ENCODE measurements around the gene TRAPPC3. TPM values are rescaled to one million over a fixed set of nuclear protein-coding genes. Genes with fewer than 3 reads are reported as not detected.
A peak's percentile ranks its signal among the peaks of the same experiment; 100 is the strongest.

The TRAPPC3 gene
- total RNA-seq, 4 donors from 2014 or later, result 68.3 to 132 (median 112) TPM

GRCh38 chr1:36157973-36158826 is 8.9 kb upstream of the TRAPPC3 start:
- H3K27ac ChIP-seq, result peak overlapping the region; percentile 95 to 100 (median 98)
- 41 to 42% methylated on average over 5 to 6 of the region's 9 CpGs for WGBS, 2 donors
- H3K9me3 ChIP-seq, result no peaks in the 10 kb centered on the region
- peaks cover 0 to 5% (median 0%) of the 10 kb centered on the region in 3 donors for H3K36me3 ChIP-seq
- peaks cover 57 to 76% (median 64%) of the 10 kb centered on the region in 3 donors for H3K4me1 ChIP-seq
- no peak for DNase-seq
- peak overlapping the region; percentile 86 to 100 (median 96) for H3K4me3 ChIP-seq
- no peaks in the 10 kb centered on the region for H3K27me3 ChIP-seq
- intact Hi-C loops (cut with DNase I), result no loop called here
- TF ChIP-seq POLR2A (IDR thresholded peaks at IDR 0.05), result no peak
- TF ChIP-seq CTCF (IDR thresholded peaks at IDR 0.05), result no peak

- WGBS, 2 donors, result 0 to 2% methylated on average over 3 to 6 of the region's 9 CpGs
- Histone ChIP-seq H3K4me1 (peaks cover 52 to 76% (median 58%) of the 10 kb centered on the region in 3 donors), H3K4me3 (peak overlapping the region; percentile 86 to 100 (median 96)), H3K27ac (peak overlapping the region; percentile 95 to 100 (median 98)), H3K9me3 (no peaks in the 10 kb centered on the region), H3K27me3 (no peaks in the 10 kb centered on the region), H3K36me3 (peaks cover 0 to 5% (median 0%) of the 10 kb centered on the region in 3 donors)
- no peak for DNase-seq
- TF ChIP-seq POLR2A (IDR thresholded peaks at IDR 0.05), result no peak
- TF ChIP-seq CTCF (IDR thresholded peaks at IDR 0.05), result no peak
- intact Hi-C loops (cut with DNase I), result no loop called here
Measured at GRCh38 chr1:36157115-36157903, 8.0 kb upstream of the TRAPPC3 start.

GRCh38 chr1:36156329-36157114 is 7.2 kb upstream of the TRAPPC3 start:
- peak overlapping the region; percentile 86 to 100 (median 96) for H3K4me3 ChIP-seq
- TF ChIP-seq POLR2A (IDR thresholded peaks at IDR 0.05) (peak in 1 of 4 donors; percentile 30), CTCF (IDR thresholded peaks at IDR 0.05) (no peak)
- no peaks in the 10 kb centered on the region for H3K9me3 ChIP-seq
- WGBS, 2 donors, result 0 to 8% methylated on average over 2 to 16 of the region's 69 CpGs
- peaks cover 51 to 76% (median 58%) of the 10 kb centered on the region in 3 donors for H3K4me1 ChIP-seq
- H3K36me3 ChIP-seq, result peaks cover 0 to 5% (median 0%) of the 10 kb centered on the region in 3 donors
- intact Hi-C loops (cut with DNase I), result no loop called here
- no peak for DNase-seq
- peak overlapping the region; percentile 95 to 100 (median 98) for H3K27ac ChIP-seq
- H3K27me3 ChIP-seq, result no peaks in the 10 kb centered on the region

DNA sequence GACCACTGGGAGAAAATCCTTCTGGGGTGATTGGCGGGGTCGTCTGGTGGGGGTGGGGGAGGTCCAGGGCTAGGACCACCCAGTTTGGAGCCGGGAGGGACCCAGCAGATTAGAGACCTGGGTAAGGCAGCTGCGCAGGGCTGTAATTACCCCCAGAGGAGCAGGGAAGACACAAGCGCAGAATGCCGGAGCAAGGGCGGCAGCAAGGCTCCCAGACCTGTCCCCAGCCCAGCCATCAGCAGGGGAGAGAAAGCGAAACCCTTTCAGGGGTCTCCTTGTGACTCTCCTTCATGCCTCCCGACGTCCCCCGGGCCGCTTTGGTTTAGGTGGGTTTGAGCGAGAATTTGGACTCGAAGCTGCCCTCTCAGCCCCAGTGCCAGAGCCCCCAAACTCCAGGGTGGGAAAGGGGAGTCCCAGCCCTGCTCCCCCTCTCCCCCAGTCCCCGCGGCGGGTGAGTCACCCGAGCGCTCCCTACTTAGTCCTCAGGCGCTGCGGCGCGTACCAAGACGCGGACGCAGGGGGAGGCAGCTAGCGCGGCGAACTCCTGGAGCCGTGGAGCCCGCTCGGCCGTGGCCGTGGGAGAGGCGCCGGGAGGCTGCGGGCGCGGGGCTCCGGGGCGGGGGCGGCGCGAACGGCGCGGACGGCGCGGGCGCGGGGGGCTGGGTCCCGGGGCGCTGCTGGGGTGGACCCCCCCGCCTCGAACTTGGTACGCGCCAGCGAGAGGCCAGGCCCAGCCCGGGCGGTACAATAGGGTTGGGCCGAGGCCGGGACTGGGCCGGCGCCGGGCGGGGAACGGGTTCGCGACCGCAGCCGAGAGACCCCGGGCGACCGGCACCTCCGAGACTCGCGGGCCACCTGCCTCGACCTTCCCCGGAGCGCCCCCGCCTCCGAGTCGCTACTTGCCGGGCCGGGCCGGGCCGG is 6.4 kb upstream of the TRAPPC3 start, which contains the start of gene MAP7D1:
Gene MAP7D1, plus strand, starts transcription at position 753 of the 921 bp plus-strand sequence. CDS start 258 bp downstream, outside the sequence.
- peaks cover 49 to 76% (median 56%) of the 10 kb centered on the region in 3 donors for H3K4me1 ChIP-seq
- H3K27ac ChIP-seq, result peak within 1 kb of the TSS; percentile 95 to 100 (median 98)
- peak; percentile 42 for DNase-seq
- H3K9me3 ChIP-seq, result no peaks in the 10 kb centered on the region
- H3K27me3 ChIP-seq, result no peaks in the 10 kb centered on the region
- WGBS, 2 donors, result 0% methylated on average over 4 to 9 of the region's 88 CpGs
- intact Hi-C loops (cut with DNase I), result no loop called here
- peak; percentile 16 to 95 (median 71) for TF ChIP-seq POLR2A (IDR thresholded peaks at IDR 0.05)
- no peak for TF ChIP-seq CTCF (IDR thresholded peaks at IDR 0.05)
- peaks cover 0 to 5% (median 0%) of the 10 kb centered on the region in 3 donors for H3K36me3 ChIP-seq
- peak within 1 kb of the TSS; percentile 86 to 100 (median 96) for H3K4me3 ChIP-seq

All from esophagus squamous epithelium (tissue), 5 donors.